Measurements from ENCODE around the gene DCAF17. TPM values are rescaled to one million over a fixed set of nuclear protein-coding genes. Genes with fewer than 3 reads are reported as not detected.
"Not testable (repeated sequence)": the region's sequence is repeated elsewhere in the genome, so short reads cannot be mapped to it uniquely, and the experiment has no call there.

Gene DCAF17
- total and polyA plus RNA-seq, 10 donors, result 3.0 to 36.5 (median 19.1) TPM

- DNase-seq, result no peak
- no peak overlapping the region for H3K4me3 ChIP-seq
- H3K9me3 ChIP-seq, result peaks cover 0 to 16% (median 7%) of the 10 kb centered on the region in 8 donors
- H3K36me3 ChIP-seq, result peaks cover 0 to 12% (median 0%) of the 10 kb centered on the region in 6 donors
- no peak for TF ChIP-seq POLR2A (IDR thresholded peaks at IDR 0.05)
- TF ChIP-seq, protein P1, sequence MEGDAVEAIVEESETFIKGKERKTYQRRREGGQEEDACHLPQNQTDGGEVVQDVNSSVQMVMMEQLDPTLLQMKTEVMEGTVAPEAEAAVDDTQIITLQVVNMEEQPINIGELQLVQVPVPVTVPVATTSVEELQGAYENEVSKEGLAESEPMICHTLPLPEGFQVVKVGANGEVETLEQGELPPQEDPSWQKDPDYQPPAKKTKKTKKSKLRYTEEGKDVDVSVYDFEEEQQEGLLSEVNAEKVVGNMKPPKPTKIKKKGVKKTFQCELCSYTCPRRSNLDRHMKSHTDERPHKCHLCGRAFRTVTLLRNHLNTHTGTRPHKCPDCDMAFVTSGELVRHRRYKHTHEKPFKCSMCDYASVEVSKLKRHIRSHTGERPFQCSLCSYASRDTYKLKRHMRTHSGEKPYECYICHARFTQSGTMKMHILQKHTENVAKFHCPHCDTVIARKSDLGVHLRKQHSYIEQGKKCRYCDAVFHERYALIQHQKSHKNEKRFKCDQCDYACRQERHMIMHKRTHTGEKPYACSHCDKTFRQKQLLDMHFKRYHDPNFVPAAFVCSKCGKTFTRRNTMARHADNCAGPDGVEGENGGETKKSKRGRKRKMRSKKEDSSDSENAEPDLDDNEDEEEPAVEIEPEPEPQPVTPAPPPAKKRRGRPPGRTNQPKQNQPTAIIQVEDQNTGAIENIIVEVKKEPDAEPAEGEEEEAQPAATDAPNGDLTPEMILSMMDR (IDR thresholded peaks at IDR 0.05 in 8 of 11, conservative IDR thresholded peaks at IDR 0.05 in 3 of 11), result no peak
- no peak for TF ChIP-seq POLR2AphosphoS5 (IDR thresholded peaks at IDR 0.05)
- H3K27me3 ChIP-seq (replicated peaks in 1 of 7), result no peaks in the 10 kb centered on the region
- no peaks in the 10 kb centered on the region for H3K4me1 ChIP-seq
- intact Hi-C loops (cut with DNase I; ENCODE audit: low total_unique reads), result no loop called here
- 85 to 89% (median 89%) methylated on average over 2 of the region's 2 CpGs for WGBS, 5 donors
- no peak overlapping the region for H3K27ac ChIP-seq
These were observed 56.6 kb downstream of the DCAF17 start for GRCh38 chr2:171490577-171490976.

- Histone ChIP-seq H3K4me3 (no peak overlapping the region), H3K4me1 (no peaks in the 10 kb centered on the region), H3K27me3 (replicated peaks in 1 of 7) (no peaks in the 10 kb centered on the region), H3K9me3 (peaks cover 0 to 16% (median 7%) of the 10 kb centered on the region in 8 donors), H3K36me3 (peaks cover 0 to 5% (median 0%) of the 10 kb centered on the region in 6 donors), H3K27ac (no peak overlapping the region)
- DNase-seq, result no peak
- intact Hi-C loops (cut with DNase I; ENCODE audit: low total_unique reads), result no loop called here
- 86 to 96% (median 94%) methylated on average over 3 of the region's 3 CpGs for WGBS, 5 donors
- TF ChIP-seq, protein P1 (IDR thresholded peaks at IDR 0.05 in 8 of 11, conservative IDR thresholded peaks at IDR 0.05 in 3 of 11), result no peak
- TF ChIP-seq POLR2AphosphoS5 (IDR thresholded peaks at IDR 0.05), result no peak
- no peak for TF ChIP-seq POLR2A (IDR thresholded peaks at IDR 0.05)
These were observed 57.3 kb downstream of the DCAF17 start for GRCh38 chr2:171491292-171491691.

- H3K9me3 ChIP-seq, result peaks cover 0 to 16% (median 9%) of the 10 kb centered on the region in 8 donors
- H3K4me3 ChIP-seq, result no peak overlapping the region
- intact Hi-C loops (cut with DNase I; ENCODE audit: low total_unique reads), result no loop called here
- WGBS, 5 donors, result 86 to 96% (median 91%) methylated on average over 6 of the region's 6 CpGs
- no peak overlapping the region for H3K27ac ChIP-seq
- no peaks in the 10 kb centered on the region for H3K4me1 ChIP-seq
- TF ChIP-seq, protein P1 (IDR thresholded peaks at IDR 0.05 in 8 of 11, conservative IDR thresholded peaks at IDR 0.05 in 3 of 11), result no peak
- no peak for TF ChIP-seq POLR2AphosphoS5 (IDR thresholded peaks at IDR 0.05)
- TF ChIP-seq POLR2A (IDR thresholded peaks at IDR 0.05), result no peak
- H3K36me3 ChIP-seq, result peaks cover 0 to under 1% (median 0%) of the 10 kb centered on the region in 6 donors
- no peak for DNase-seq
- no peaks in the 10 kb centered on the region for H3K27me3 ChIP-seq (replicated peaks in 1 of 7)
These were observed 58.6 kb downstream of the DCAF17 start for GRCh38 chr2:171492664-171493063.

GRCh38 chr2:171497664-171498063, 63.6 kb downstream of the DCAF17 start:
- DNase-seq; H3K4me1 ChIP-seq; intact Hi-C loops (cut with DNase I; ENCODE audit: low total_unique reads); H3K27ac ChIP-seq; H3K4me3 ChIP-seq; H3K36me3 ChIP-seq; H3K9me3 ChIP-seq; H3K27me3 ChIP-seq (replicated peaks in 1 of 7): not testable (repeated sequence)
- WGBS, 5 donors, result 85 to 98% (median 94%) methylated on average over 5 of the region's 5 CpGs

GRCh38 chr2:171505374-171505773, 71.3 kb downstream of the DCAF17 start:
- Histone ChIP-seq H3K4me3 (no peak overlapping the region), H3K4me1 (no peaks in the 10 kb centered on the region), H3K36me3 (no peaks in the 10 kb centered on the region), H3K27me3 (replicated peaks in 1 of 7) (no peaks in the 10 kb centered on the region), H3K9me3 (no peaks in the 10 kb centered on the region), H3K27ac (no peak overlapping the region)
- intact Hi-C loops (cut with DNase I; ENCODE audit: low total_unique reads), result no loop called here
- TF ChIP-seq, protein P1 (IDR thresholded peaks at IDR 0.05 in 8 of 11, conservative IDR thresholded peaks at IDR 0.05 in 3 of 11), result no peak
- TF ChIP-seq POLR2AphosphoS5 (IDR thresholded peaks at IDR 0.05) (no peak), POLR2A (IDR thresholded peaks at IDR 0.05) (no peak)
- no peak for DNase-seq
- WGBS, 5 donors, result 30 to 47% (median 38%) methylated on average over 2 of the region's 2 CpGs

Measured in spleen (tissue), 11 donors.